Upper lobe of right lung (tissue), 1 donor: ENCODE data around the gene SPPL2A. TPM values are rescaled to one million over a fixed set of nuclear protein-coding genes. Genes with fewer than 3 reads are reported as not detected.

Experiments
- ATAC-seq: fragments of 200-7000 bp; cut with Tn5 transposase; one replicate; pipeline ENCODE4 v1.9.1; 2020; ENCODE audit warnings: mild to moderate bottlenecking, moderate library complexity
- DNase-seq: peaks from one replicate; pipeline ENCODE4 v3.0.0-alpha.2; 2020
- H3K27ac ChIP-seq: fragments of 200-600 bp; one replicate; pipeline ENCODE4 v1.8.0; 2022
- H3K27me3 ChIP-seq: fragments of 200-600 bp; one replicate; pipeline ENCODE4 v1.8.0; 2022; ENCODE audit warnings: mild to moderate bottlenecking
- H3K36me3 ChIP-seq: fragments of 200-600 bp; one replicate; pipeline ENCODE4 v1.8.0; 2022
- H3K4me1 ChIP-seq: fragments of 200-600 bp; one replicate; pipeline ENCODE4 v1.8.0; 2022
- H3K4me3 ChIP-seq: fragments of 200-600 bp; one replicate; pipeline ENCODE4 v1.8.0; 2022; ENCODE audit warnings: mild to moderate bottlenecking
- H3K9me3 ChIP-seq: fragments of 200-600 bp; one replicate; pipeline ENCODE4 v1.8.0; 2022
- intact Hi-C: fragments of 100-400 bp; cut with DNase I; formaldehyde crosslinking; loops from one replicate; pipeline ENCODE4 v1.11.0; 2022
- total RNA-seq: library from RNA; stranded (reverse); fragmentation: NEBNext Ultra II Directional; extraction: Animal tissue kit (Norgen Biotek cat#: 25700); gene quantifications from one replicate; pipeline ENCODE4 v1.2.1, GENCODE V29; 2021
- TF ChIP-seq, protein P1 (sequence below): fragments of 200-600 bp; IDR thresholded peaks from one replicate; pipeline ENCODE4 v1.8.0; 2022; ENCODE audit warnings: antibody characterized with exemption
- donor health status: DM: no; HTN: yes; CAD: no; lungs with severe emphysema.

SPPL2A gene
- total RNA-seq, 1 donor from 2014 or later, result 112 TPM

DNA sequence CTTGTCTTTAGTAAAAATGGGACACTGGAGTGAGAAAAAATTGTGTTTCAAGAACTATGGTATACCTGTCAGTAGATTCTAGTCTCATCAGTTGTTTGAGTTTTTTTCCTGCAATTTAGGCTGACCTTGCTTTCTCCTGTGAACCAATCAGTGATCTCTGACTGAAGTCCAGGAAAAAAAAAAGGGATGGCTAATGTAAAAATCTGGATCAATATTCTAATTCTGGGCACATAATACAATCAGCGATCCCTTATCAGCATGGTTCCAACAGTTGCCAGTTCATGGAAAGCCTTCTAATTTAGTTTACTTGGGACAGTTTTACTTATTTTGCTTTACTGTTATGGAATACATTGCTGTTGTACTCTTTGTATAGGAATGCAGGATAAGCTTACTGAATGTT is 95.9 kb downstream of the SPPL2A start:
- Histone ChIP-seq H3K27ac (no peak overlapping the region), H3K9me3 (no peaks in the 10 kb centered on the region), H3K36me3 (peaks cover 19% of the 10 kb centered on the region), H3K27me3 (no peaks in the 10 kb centered on the region), H3K4me1 (no peaks in the 10 kb centered on the region), H3K4me3 (no peak overlapping the region)
- TF ChIP-seq, protein P1, sequence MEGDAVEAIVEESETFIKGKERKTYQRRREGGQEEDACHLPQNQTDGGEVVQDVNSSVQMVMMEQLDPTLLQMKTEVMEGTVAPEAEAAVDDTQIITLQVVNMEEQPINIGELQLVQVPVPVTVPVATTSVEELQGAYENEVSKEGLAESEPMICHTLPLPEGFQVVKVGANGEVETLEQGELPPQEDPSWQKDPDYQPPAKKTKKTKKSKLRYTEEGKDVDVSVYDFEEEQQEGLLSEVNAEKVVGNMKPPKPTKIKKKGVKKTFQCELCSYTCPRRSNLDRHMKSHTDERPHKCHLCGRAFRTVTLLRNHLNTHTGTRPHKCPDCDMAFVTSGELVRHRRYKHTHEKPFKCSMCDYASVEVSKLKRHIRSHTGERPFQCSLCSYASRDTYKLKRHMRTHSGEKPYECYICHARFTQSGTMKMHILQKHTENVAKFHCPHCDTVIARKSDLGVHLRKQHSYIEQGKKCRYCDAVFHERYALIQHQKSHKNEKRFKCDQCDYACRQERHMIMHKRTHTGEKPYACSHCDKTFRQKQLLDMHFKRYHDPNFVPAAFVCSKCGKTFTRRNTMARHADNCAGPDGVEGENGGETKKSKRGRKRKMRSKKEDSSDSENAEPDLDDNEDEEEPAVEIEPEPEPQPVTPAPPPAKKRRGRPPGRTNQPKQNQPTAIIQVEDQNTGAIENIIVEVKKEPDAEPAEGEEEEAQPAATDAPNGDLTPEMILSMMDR, result no peak
- DNase-seq (no peak), ATAC-seq (no peak)
- intact Hi-C loops, result loop anchor here (10.0 kb wide), 1 partner anchor 205 kb away; no protein-coding TSS in a partner anchor

DNA sequence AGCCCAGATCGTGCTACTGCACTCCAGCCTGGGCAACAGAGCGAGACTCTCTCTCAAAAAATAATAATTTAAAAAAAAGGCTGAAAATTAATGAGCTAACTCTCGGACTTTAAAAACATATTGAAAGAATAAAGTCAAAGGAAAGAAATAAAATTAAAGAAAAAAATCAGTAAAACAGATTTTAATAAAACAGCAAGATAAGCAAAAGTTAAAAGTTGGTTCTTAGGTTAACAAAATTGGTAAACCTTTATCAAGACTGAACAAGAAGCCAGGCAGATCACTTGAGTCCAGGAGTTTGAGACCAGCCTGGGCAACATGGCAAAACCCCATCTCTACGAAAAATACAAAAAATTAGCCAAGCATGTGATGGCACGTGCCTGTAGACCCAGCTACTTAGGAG is 99.6 kb downstream of the SPPL2A start:
- Histone ChIP-seq H3K27me3 (no peaks in the 10 kb centered on the region), H3K27ac (no peak overlapping the region), H3K4me1 (no peaks in the 10 kb centered on the region), H3K4me3 (no peak overlapping the region), H3K36me3 (peaks cover 41% of the 10 kb centered on the region), H3K9me3 (no peaks in the 10 kb centered on the region)
- no peak for DNase-seq
- intact Hi-C loops, result no loop called here
- no peak for ATAC-seq
- TF ChIP-seq, protein P1, result no peak

DNA sequence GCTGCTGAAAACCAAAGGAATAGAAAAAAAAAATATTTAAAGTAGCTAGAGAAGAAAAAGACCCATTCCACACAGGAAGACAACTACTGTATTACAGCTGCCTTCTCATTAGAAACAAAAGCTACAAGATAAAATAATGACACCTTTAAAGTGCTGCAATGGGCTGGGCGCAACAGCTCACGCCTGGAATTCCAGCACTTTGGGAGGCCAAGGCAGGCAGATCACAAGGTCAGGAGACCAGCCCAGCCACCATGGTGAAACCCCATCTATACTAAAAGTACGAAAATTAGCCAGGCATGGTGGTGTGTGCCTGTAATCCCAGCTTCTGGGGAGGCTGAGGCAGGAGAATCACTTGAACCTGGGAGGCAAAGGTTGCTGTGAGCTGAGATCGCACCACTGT is 110.0 kb downstream of the SPPL2A start:
- no peak for DNase-seq
- TF ChIP-seq, protein P1, result no peak
- Histone ChIP-seq H3K9me3 (no peaks in the 10 kb centered on the region), H3K36me3 (peaks cover 82% of the 10 kb centered on the region), H3K4me3 (no peak overlapping the region), H3K27me3 (no peaks in the 10 kb centered on the region), H3K27ac (no peak overlapping the region), H3K4me1 (no peaks in the 10 kb centered on the region)
- no peak for ATAC-seq
- intact Hi-C loops, result no loop called here

DNA sequence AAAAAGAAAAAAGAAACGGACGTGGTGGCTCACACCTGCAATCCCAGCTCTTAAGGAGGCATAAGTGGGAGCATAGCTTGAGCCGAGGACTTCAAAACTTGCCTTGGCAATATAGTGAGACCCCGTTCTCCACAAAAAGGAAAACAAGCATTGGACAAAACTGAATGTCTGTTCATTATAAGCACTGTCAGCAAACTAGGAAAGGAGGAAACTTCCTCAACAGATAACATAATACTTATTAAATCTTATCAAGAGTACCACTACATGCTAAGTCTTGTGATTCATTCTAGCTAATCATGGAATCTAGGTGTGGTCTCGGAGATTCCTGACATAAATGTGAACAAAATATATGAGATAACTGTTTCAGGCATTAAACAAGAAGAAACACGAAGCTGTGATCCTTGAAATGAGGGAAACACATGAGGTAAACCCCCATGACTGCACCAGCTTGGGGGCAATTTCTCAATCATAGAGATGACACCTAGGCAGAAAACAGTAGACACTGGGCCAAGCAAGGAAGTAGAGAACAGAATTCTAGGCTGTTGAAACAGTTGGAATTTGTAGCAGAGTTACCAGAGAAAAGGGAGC is 112.3 kb downstream of the SPPL2A start:
- ATAC-seq, result no peak
- Histone ChIP-seq H3K36me3 (peaks cover 94% of the 10 kb centered on the region), H3K27ac (no peak overlapping the region), H3K27me3 (no peaks in the 10 kb centered on the region), H3K4me3 (no peak overlapping the region), H3K4me1 (no peaks in the 10 kb centered on the region), H3K9me3 (no peaks in the 10 kb centered on the region)
- no peak for DNase-seq
- intact Hi-C loops, result no loop called here
- TF ChIP-seq, protein P1, result no peak

DNA sequence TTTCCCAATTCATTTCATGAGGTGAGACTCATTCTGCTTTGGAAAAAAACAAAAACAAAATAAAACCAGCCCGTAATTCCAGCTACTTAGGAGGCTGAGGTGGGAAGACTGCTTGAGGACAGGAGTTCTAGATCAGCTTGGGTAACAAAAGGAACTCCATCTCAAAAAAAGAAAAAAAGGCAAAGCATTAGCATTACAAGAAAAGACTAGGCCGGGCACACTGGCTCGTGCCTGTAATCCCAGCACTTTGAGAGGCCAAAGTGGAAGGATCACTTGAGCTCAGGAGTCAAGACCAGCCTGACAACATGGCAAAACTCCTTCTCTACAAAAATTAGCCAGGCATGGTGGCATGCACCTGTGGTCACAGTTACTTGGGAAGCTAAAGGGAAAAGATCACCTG is 112.8 kb downstream of the SPPL2A start:
- intact Hi-C loops, result no loop called here
- no peak for ATAC-seq
- Histone ChIP-seq H3K27me3 (no peaks in the 10 kb centered on the region), H3K4me1 (no peaks in the 10 kb centered on the region), H3K4me3 (no peak overlapping the region), H3K27ac (no peak overlapping the region), H3K9me3 (no peaks in the 10 kb centered on the region), H3K36me3 (peaks cover 94% of the 10 kb centered on the region)
- TF ChIP-seq, protein P1, result no peak
- DNase-seq, result no peak

Other genes starting within 250 kb of the SPPL2A start
- gene USP50, start 219.0 kb downstream of the SPPL2A start, total RNA-seq, result not detected
- gene TRPM7, start 78.9 kb downstream of the SPPL2A start, total RNA-seq, result 44.3 TPM
- 10.8 TPM for gene AP4E1, start 143.0 kb upstream of the SPPL2A start, total RNA-seq